Heart left ventricle (tissue), 16 donors: Measurements from ENCODE around the gene KRTDAP. TPM values are rescaled to one million over a fixed set of nuclear protein-coding genes. Genes with fewer than 3 reads are reported as not detected.

Experiments used
- ATAC-seq, 4 donors: fragments of 200-7000 bp; cut with Tn5 transposase; one replicate each; pipeline ENCODE4 v1.9.1; 2020 to 2022; ENCODE audit warnings: moderate library complexity in 4 of 4, mild to moderate bottlenecking in 3 of 4, moderate number of reproducible peaks in 1 of 4
- DNase-seq, 5 donors: peaks; one replicate each; pipeline ENCODE4 v3.0.0-alpha.2; 2020
- H3K27ac ChIP-seq, 12 donors: fragments of 200-600 bp; sonication (generic) in 4 of 12; one replicate each; pipeline versions ENCODE4 v1.5.0 to v1.8.0; 2016 to 2022; ENCODE audit warnings: mild to moderate bottlenecking in 2 of 12
- H3K27me3 ChIP-seq, 9 donors: fragments of 200-600 bp; sonication (generic) in 2 of 9; one replicate each; pipeline versions ENCODE4 v1.5.1 to v1.8.0; 2016 to 2022; ENCODE audit warnings: mild to moderate bottlenecking in 3 of 9
- H3K36me3 ChIP-seq, 9 donors: fragments of 200-600 bp; sonication (generic) in 2 of 9; one replicate each; pipeline versions ENCODE4 v1.5.0 to v1.8.0; 2018 to 2022; ENCODE audit warnings: mild to moderate bottlenecking in 2 of 9
- H3K4me1 ChIP-seq, 12 donors: fragments of 200-600 bp; sonication (generic) in 4 of 12; one replicate each; pipeline versions ENCODE4 v1.5.0 to v1.8.0; 2016 to 2022; ENCODE audit warnings: mild to moderate bottlenecking in 3 of 12
- H3K4me3 ChIP-seq, 12 donors: fragments of 200-600 bp; sonication (generic) in 4 of 12; one replicate each; pipeline versions ENCODE4 v1.5.0 to v1.8.0; 2017 to 2022; ENCODE audit warnings: mild to moderate bottlenecking in 9 of 12, moderate library complexity in 4 of 12
- H3K9me3 ChIP-seq, 12 donors: fragments of 200-600 bp; sonication (generic) in 4 of 12; one replicate each; pipeline versions ENCODE4 v1.5.0 to v1.8.0; 2016 to 2022; ENCODE audit warnings: mild to moderate bottlenecking in 1 of 12
- POLR2A ChIP-seq, 2 donors: fragments of 450-650 bp; IDR thresholded peaks; one replicate each; pipeline ENCODE4 v1.6.1; 2017; ENCODE audit warnings: antibody characterized with exemption in 2 of 2, mild to moderate bottlenecking in 2 of 2, moderate library complexity in 2 of 2
- WGBS, 4 donors: extraction: QIAGEN DNeasy Blood & Tissue Kit in 2 of 4; methylation state at CpG; one replicate each; pipeline versions ENCODE4 v1.1.5 to v1.1.7; 2013 to 2018; 5-methylcytosine and 5-hydroxymethylcytosine counted together
- intact Hi-C, 10 donors: fragments of 100-400 bp; cut with DNase I; formaldehyde crosslinking; loops; one replicate each; pipeline versions ENCODE4 v1.11.1 to v1.14.2; 2022
- polyA plus RNA-seq, 2 donors: library from polyadenylated mRNA; stranded (reverse); fragments of 200-250 nt; gene quantifications; one replicate each; pipeline ENCODE4 v1.2.3, GENCODE V29; 2013
- total RNA-seq, 9 donors: library from RNA; depleted of rRNA in 2 of 9; stranded (reverse); fragments of >200 nt in 2 of 9; fragmentation: NEBNext Ultra II Directional in 3 of 9; extraction: Animal tissue kit (Norgen Biotek cat#: 25700) in 3 of 9; gene quantifications; one replicate each; pipeline versions ENCODE4 v1.1.0 to v1.2.4, GENCODE V29; 2016 to 2023
- TF ChIP-seq, protein P1 (sequence below), 12 donors: fragments of 200-600 bp; sonication (generic) in 4 of 12; IDR thresholded peaks; one replicate each; pipeline versions ENCODE4 v1.5.0 to v1.8.0; 2018 to 2022; ENCODE audit warnings: antibody characterized with exemption in 12 of 12, mild to moderate bottlenecking in 5 of 12
- donor health status: ischemic (EF 13 %, LVEDD 7.1; RV severe dilation, severe dysfunction).
- donor health status: healthy with polysubstance abuse.
- donor health status: DM: no; HTN: yes; CAD: no.
- donor health status: DM: no; HTN: no; CAD: no.
- donor health status: ischemic (EF 25% LVEDD 6.9; RV normal size, moderate dysfunction).
- donor health status: ischemic (EF 25% LVEDD 5.7; RV mildly dilated, moderate dysfunction).
- donor health status: healthy.
- donor health status: DM: yes; HTN: yes; CAD: no.
- donor health status: ischemic (EF 35%, LVEDD 5.7; RV mildly dilated, moderate dysfunction).
- donor health status: nonischemic (EF 11% LVEDD 7.7; RV severe dilation, severe dysfunction).
- donor health status: DM: yes; HTN: yes; CAD: no.
- donor health status: PGD.
- donor health status: ischemic (EF 29% LVEDD 5.4; RV normal size, mild dysfunction).
- donor health status: nonischemic (EF 23%, LVEDD 6.1; RV moderate dilation, normal function).

KRTDAP gene
- total and polyA plus RNA-seq, 11 donors, result not detected

DNA sequence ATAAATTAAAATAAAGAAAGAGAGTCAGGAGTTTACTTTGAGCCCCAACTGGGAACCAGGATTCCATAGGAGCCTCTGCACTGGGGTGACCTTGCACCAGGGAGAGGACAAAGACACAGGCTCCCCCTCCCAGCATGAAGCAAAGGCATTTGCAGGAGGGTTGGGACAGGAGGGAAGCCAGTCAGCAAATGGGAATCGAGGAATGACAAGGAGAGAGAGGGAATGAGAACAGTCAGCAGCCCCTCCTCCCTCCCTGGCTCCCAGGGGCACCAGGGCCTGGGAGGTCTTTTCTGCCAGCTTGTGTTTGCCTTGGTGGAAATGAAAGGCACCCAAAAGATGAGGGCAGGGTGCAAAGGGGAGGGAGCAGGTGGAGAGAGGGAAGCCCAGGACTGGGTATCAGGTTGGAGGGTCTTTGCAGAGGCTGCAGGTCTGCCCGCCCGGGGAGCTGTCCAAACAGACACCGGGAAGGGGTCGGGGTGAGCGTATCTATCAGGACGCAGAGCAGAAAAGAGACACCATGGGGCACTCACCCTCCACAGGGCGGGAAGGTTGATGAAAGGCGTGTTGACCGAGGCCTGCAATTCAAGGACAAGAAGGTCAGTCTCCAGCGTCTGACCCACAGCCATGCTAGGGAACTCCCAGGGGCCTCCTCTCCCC, 34.0 kb upstream of the KRTDAP start:
- DNase-seq (no peak), ATAC-seq (no peak)
- 30 to 47% (median 42%) methylated on average over 11 of the region's 11 CpGs for WGBS, 4 donors
- Histone ChIP-seq H3K36me3 (no peaks in the 10 kb centered on the region), H3K9me3 (no peaks in the 10 kb centered on the region), H3K4me1 (no peaks in the 10 kb centered on the region), H3K27ac (no peak overlapping the region), H3K4me3 (no peak overlapping the region), H3K27me3 (peaks cover 0 to 50% (median 5%) of the 10 kb centered on the region in 9 donors)
- intact Hi-C loops, result no loop called here
- TF ChIP-seq, protein P1, sequence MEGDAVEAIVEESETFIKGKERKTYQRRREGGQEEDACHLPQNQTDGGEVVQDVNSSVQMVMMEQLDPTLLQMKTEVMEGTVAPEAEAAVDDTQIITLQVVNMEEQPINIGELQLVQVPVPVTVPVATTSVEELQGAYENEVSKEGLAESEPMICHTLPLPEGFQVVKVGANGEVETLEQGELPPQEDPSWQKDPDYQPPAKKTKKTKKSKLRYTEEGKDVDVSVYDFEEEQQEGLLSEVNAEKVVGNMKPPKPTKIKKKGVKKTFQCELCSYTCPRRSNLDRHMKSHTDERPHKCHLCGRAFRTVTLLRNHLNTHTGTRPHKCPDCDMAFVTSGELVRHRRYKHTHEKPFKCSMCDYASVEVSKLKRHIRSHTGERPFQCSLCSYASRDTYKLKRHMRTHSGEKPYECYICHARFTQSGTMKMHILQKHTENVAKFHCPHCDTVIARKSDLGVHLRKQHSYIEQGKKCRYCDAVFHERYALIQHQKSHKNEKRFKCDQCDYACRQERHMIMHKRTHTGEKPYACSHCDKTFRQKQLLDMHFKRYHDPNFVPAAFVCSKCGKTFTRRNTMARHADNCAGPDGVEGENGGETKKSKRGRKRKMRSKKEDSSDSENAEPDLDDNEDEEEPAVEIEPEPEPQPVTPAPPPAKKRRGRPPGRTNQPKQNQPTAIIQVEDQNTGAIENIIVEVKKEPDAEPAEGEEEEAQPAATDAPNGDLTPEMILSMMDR (IDR thresholded peaks at IDR 0.05), result no peak
- TF ChIP-seq POLR2A (IDR thresholded peaks at IDR 0.05), result no peak

DNA sequence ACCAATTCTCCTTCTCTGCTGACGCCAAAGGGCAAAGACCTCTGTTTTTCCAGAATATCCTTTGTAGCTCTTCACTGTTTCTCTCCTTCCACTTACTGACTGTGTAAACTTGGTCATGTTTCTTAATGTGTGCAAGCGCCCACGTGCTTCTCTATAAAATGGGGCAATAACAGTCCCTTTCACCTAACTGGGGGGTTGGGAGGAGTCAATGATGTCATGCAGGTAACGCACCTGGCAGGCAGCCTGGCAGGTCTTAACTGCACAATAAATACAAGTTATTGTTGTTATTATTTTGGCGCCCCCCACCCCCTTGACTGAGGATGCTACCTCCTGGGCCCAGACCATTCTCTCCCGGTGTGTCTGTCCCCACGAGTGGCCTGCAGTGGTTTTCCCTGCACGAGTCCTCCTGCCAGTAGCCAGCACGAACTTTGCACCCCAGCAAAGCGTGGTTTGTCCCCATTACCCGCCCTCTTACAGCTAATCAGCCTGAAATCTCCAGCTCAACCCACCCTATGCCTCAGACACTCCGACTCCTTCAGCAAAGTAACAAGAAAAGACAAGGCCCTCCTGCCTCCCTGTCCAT, 32.6 kb upstream of the KRTDAP start:
- WGBS, 4 donors, result 82 to 90% (median 85%) methylated on average over 12 of the region's 12 CpGs
- H3K4me1 ChIP-seq, result peaks cover 0 to 5% (median 0%) of the 10 kb centered on the region in 12 donors
- ATAC-seq (no peak), DNase-seq (no peak)
- H3K36me3 ChIP-seq, result no peaks in the 10 kb centered on the region
- TF ChIP-seq, protein P1 (IDR thresholded peaks at IDR 0.05), result no peak
- TF ChIP-seq POLR2A (IDR thresholded peaks at IDR 0.05), result no peak
- H3K27me3 ChIP-seq, result peaks cover 0 to 36% (median 0%) of the 10 kb centered on the region in 9 donors
- H3K9me3 ChIP-seq, result no peaks in the 10 kb centered on the region
- no peak overlapping the region for H3K4me3 ChIP-seq
- H3K27ac ChIP-seq, result no peak overlapping the region
- intact Hi-C loops, result no loop called here

DNA sequence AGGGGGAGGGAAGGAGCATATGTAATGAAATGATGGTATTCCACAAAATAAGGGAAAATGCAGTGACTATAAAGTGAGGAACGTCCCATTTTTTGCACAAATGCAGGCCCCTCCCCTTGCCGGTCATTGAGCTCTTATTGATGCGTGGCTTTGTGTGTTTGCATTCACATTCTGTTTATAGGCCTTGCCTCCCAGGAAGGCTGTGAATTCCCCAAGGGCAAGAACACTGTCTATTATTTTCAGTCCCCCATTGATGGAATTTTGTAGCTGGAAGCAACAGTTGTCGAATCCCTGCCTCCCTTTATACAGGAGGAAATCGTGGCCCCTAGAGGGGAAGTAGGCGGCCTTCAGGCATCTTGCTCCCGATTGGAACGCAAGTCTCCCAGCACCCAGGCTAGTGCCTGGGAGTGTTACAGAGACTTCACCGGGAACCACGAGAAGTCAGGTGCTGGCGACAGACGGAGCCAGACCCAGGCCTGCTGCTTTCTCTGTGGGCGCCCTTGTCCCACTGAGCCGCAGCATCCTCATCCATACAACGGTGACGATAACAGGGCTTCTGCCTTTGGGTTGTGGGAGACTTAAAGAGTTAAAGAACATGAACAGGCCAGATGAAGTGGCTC, 31.0 kb upstream of the KRTDAP start:
- WGBS, 4 donors, result 46 to 62% (median 62%) methylated on average over 8 to 16 of the region's 16 CpGs
- intact Hi-C loops, result no loop called here
- DNase-seq (no peak), ATAC-seq (no peak)
- H3K4me1 ChIP-seq, result peaks cover 0 to 5% (median 0%) of the 10 kb centered on the region in 12 donors
- H3K4me3 ChIP-seq, result no peak overlapping the region
- H3K9me3 ChIP-seq, result no peaks in the 10 kb centered on the region
- H3K27me3 ChIP-seq, result peaks cover 0 to 25% (median 0%) of the 10 kb centered on the region in 9 donors
- H3K36me3 ChIP-seq, result no peaks in the 10 kb centered on the region
- H3K27ac ChIP-seq, result no peak overlapping the region
- TF ChIP-seq, protein P1 (IDR thresholded peaks at IDR 0.05), result no peak
- TF ChIP-seq POLR2A (IDR thresholded peaks at IDR 0.05), result no peak

DNA sequence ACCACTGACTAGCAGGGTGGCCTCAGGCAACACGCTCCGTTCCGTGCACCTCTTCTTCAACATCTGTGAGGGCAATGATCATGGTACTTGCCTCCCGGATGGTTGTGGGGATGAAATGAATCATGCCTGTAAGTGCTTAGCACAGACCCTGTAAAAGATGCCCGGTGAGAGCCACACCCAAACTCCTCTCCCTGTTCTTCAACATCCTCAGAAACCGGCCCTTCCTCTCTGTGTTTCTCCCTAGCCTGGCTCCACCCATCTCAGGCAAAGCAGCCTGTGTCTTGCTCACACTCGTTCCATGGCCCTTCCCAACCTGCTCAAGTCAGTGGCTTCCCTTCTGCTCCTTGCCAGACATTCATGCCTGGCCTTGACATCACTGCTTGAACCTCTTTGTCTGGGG, 29.0 kb upstream of the KRTDAP start:
- 68 to 70% (median 69%) methylated on average over 7 of the region's 7 CpGs for WGBS, 4 donors
- no peaks in the 10 kb centered on the region for H3K9me3 ChIP-seq
- intact Hi-C loops, result no loop called here

More for the DNA sequence above, 29.0 kb upstream of the KRTDAP start:
- TF ChIP-seq, protein P1 (IDR thresholded peaks at IDR 0.05), result no peak
- TF ChIP-seq POLR2A (IDR thresholded peaks at IDR 0.05), result no peak
- Histone ChIP-seq H3K27ac (no peak overlapping the region), H3K36me3 (no peaks in the 10 kb centered on the region), H3K4me3 (no peak overlapping the region), H3K4me1 (peaks cover 0 to 6% (median 0%) of the 10 kb centered on the region in 12 donors), H3K27me3 (peaks cover 0 to 13% (median 0%) of the 10 kb centered on the region in 9 donors)
- DNase-seq, result no peak
- ATAC-seq, result no peak
